C4-2B (cell line): Measurements from ENCODE around the gene TMEM201.

Source experiments
- H3K27ac ChIP-seq: fragments of 450-650 bp; 2 replicates; pipeline ENCODE4 v1.5.1; 2017
- CTCF ChIP-seq: fragments of 450-650 bp; conservative IDR thresholded peaks from 2 replicates; pipeline ENCODE4 v1.5.1; 2017; ENCODE audit warnings: mild to moderate bottlenecking
- ZFX ChIP-seq: fragments of 450-650 bp; IDR thresholded peaks from 2 replicates; pipeline ENCODE4 v1.6.1; 2017

Gene TMEM201

GRCh38 chr1:9648171-9648570 is 59.5 kb downstream of the TMEM201 start:
- TF ChIP-seq CTCF, result no peak

GRCh38 chr1:9649769-9650168 is 61.1 kb downstream of the TMEM201 start:
- TF ChIP-seq ZFX (no peak), CTCF (no peak)
- H3K27ac ChIP-seq, result no peak overlapping the region

More at GRCh38 chr1:9648171-9648570, 59.5 kb downstream of the TMEM201 start:
- H3K27ac ChIP-seq, result no peak overlapping the region

GRCh38 chr1:9651220-9651564 is 62.5 kb downstream of the TMEM201 start:
- H3K27ac ChIP-seq, result no peak overlapping the region
- TF ChIP-seq CTCF (no peak), ZFX (no peak)

- TF ChIP-seq ZFX, result no peak
- no peak for TF ChIP-seq CTCF
- no peak within 1 kb of the TSS for H3K27ac ChIP-seq
These were observed 63.1 kb downstream of the TMEM201 start, which contains the start of gene PIK3CD for GRCh38 chr1:9651565-9652378. Gene PIK3CD (plus strand): TSS chr1:9651731. CDS start chr1:9710456, 58,725 bp downstream.

- TF ChIP-seq CTCF (no peak), ZFX (no peak)
- no peak overlapping the region for H3K27ac ChIP-seq
These were observed 63.9 kb downstream of the TMEM201 start for GRCh38 chr1:9652379-9653209.

- H3K27ac ChIP-seq, result no peak overlapping the region
- TF ChIP-seq CTCF, result no peak
- TF ChIP-seq ZFX, result no peak
These were observed 64.4 kb downstream of the TMEM201 start for GRCh38 chr1:9653210-9653490.

- H3K27ac ChIP-seq, result no peak overlapping the region
- TF ChIP-seq CTCF (no peak), ZFX (no peak)
These were observed 64.9 kb downstream of the TMEM201 start for GRCh38 chr1:9653491-9654050.
